HepG2 (cell line): ENCODE measurements around the gene ARFGAP2.

ENCODE experiments used
- KAT8 ChIP-seq: IDR thresholded peaks from 2 replicates; pipeline ENCODE4 v1.6.1; 2016; ENCODE audit warnings: missing genetic modification reagents, missing compliant biosample characterization
- KDM1A ChIP-seq: IDR thresholded peaks from 2 replicates; pipeline ENCODE4 v1.6.1; 2016; ENCODE audit warnings: missing compliant biosample characterization

- TF ChIP-seq KDM1A (CRISPR knock-in tag) (no peak), KAT8 (CRISPR knock-in tag) (no peak)
Measured at GRCh38 chr11:47131136-47131535, 45.5 kb downstream of the ARFGAP2 start.
